Stimulated activated memory B cell treated with anti-CD40 and anti-IgM and Interleukin-4, amounts not matched to agents 10 μg/mL and 1 μg/mL and 100 μg/mL, for 72 hours (primary cell): Measurements from ENCODE around the gene HNF1B.
"Not testable (repeated sequence)": the region's sequence is repeated elsewhere in the genome, so short reads cannot be mapped to it uniquely, and the experiment has no call there.

ENCODE experiments used
- ATAC-seq: fragments of 150-1000 bp; cut with Tn5 transposase; 2 replicates; pipeline ENCODE4 v1.10.0; 2021
- H3K27ac Mint-ChIP-seq: one replicate; pipeline ENCODE4 v1.8.0; 2022; ENCODE audit warnings: mild to moderate bottlenecking, mixed read lengths
- H3K27me3 Mint-ChIP-seq: one replicate; pipeline ENCODE4 v1.8.0; 2022; ENCODE audit warnings: mixed read lengths
- H3K36me3 Mint-ChIP-seq: one replicate; pipeline ENCODE4 v1.8.0; 2022; ENCODE audit warnings: mixed read lengths
- H3K4me1 Mint-ChIP-seq: one replicate; pipeline ENCODE4 v1.8.0; 2022; ENCODE audit warnings: mixed read lengths
- H3K4me3 Mint-ChIP-seq: one replicate; pipeline ENCODE4 v1.8.0; 2022; ENCODE audit warnings: mild to moderate bottlenecking, moderate library complexity, mixed read lengths
- H3K9me3 Mint-ChIP-seq: one replicate; pipeline ENCODE4 v1.8.0; 2022; ENCODE audit warnings: mixed read lengths

HNF1B gene

GRCh38 chr17:37691807-37692206, 53.1 kb downstream of the HNF1B start:
- no peaks in the 10 kb centered on the region for H3K4me1 Mint-ChIP-seq
- H3K36me3 Mint-ChIP-seq: peaks cover 8% of the 10 kb centered on the region
- H3K27ac Mint-ChIP-seq: no peak overlapping the region
- peaks cover 4% of the 10 kb centered on the region for H3K9me3 Mint-ChIP-seq
- no peak for ATAC-seq
- peaks cover 4% of the 10 kb centered on the region for H3K27me3 Mint-ChIP-seq
- no peak overlapping the region for H3K4me3 Mint-ChIP-seq

GRCh38 chr17:37689317-37689716, 55.5 kb downstream of the HNF1B start:
- no peak overlapping the region for H3K27ac Mint-ChIP-seq
- no peak overlapping the region for H3K4me3 Mint-ChIP-seq
- peaks cover 5% of the 10 kb centered on the region for H3K36me3 Mint-ChIP-seq
- H3K9me3 Mint-ChIP-seq: peaks cover under 1% of the 10 kb centered on the region
- no peak for ATAC-seq
- peaks cover 9% of the 10 kb centered on the region for H3K27me3 Mint-ChIP-seq
- H3K4me1 Mint-ChIP-seq: no peaks in the 10 kb centered on the region

- ATAC-seq: no peak
- no peak overlapping the region for H3K4me3 Mint-ChIP-seq
Observed at GRCh38 chr17:37683454-37683984, 61.3 kb downstream of the HNF1B start.

GRCh38 chr17:37682007-37682406, 62.9 kb downstream of the HNF1B start:
- Mint-ChIP-seq H3K27ac (no peak overlapping the region), H3K36me3 (peaks cover 3% of the 10 kb centered on the region), H3K9me3 (peaks cover 9% of the 10 kb centered on the region), H3K4me3 (no peak overlapping the region), H3K27me3 (peaks cover 28% of the 10 kb centered on the region), H3K4me1 (no peaks in the 10 kb centered on the region)
- ATAC-seq: no peak

More at GRCh38 chr17:37683454-37683984, 61.3 kb downstream of the HNF1B start:
- H3K9me3 Mint-ChIP-seq: peaks cover 6% of the 10 kb centered on the region
- no peaks in the 10 kb centered on the region for H3K4me1 Mint-ChIP-seq
- H3K27me3 Mint-ChIP-seq: peaks cover 17% of the 10 kb centered on the region
- no peak overlapping the region for H3K27ac Mint-ChIP-seq
- H3K36me3 Mint-ChIP-seq: peaks cover 5% of the 10 kb centered on the region

GRCh38 chr17:37679995-37680394, 64.9 kb downstream of the HNF1B start:
- peaks cover 42% of the 10 kb centered on the region for H3K27me3 Mint-ChIP-seq
- not testable (repeated sequence) for H3K4me3 Mint-ChIP-seq, H3K27ac Mint-ChIP-seq, H3K4me1 Mint-ChIP-seq, H3K36me3 Mint-ChIP-seq, ATAC-seq, H3K9me3 Mint-ChIP-seq

- ATAC-seq: no peak
- H3K4me3 Mint-ChIP-seq: no peak overlapping the region
- no peaks in the 10 kb centered on the region for H3K4me1 Mint-ChIP-seq
- peaks cover 9% of the 10 kb centered on the region for H3K9me3 Mint-ChIP-seq
- peaks cover 43% of the 10 kb centered on the region for H3K27me3 Mint-ChIP-seq
- no peaks in the 10 kb centered on the region for H3K36me3 Mint-ChIP-seq
- H3K27ac Mint-ChIP-seq: no peak overlapping the region
Observed at GRCh38 chr17:37678036-37678435, 66.8 kb downstream of the HNF1B start.

GRCh38 chr17:37677021-37677420, 67.8 kb downstream of the HNF1B start:
- Mint-ChIP-seq H3K9me3 (peaks cover 7% of the 10 kb centered on the region), H3K4me3 (no peak overlapping the region), H3K27ac (no peak overlapping the region), H3K36me3 (no peaks in the 10 kb centered on the region), H3K4me1 (no peaks in the 10 kb centered on the region), H3K27me3 (peaks cover 43% of the 10 kb centered on the region)
- ATAC-seq: no peak

GRCh38 chr17:37676115-37676925, 68.5 kb downstream of the HNF1B start:
- Mint-ChIP-seq H3K27ac (no peak overlapping the region), H3K4me3 (no peak overlapping the region), H3K4me1 (no peaks in the 10 kb centered on the region), H3K9me3 (peaks cover 6% of the 10 kb centered on the region), H3K36me3 (no peaks in the 10 kb centered on the region), H3K27me3 (peaks cover 43% of the 10 kb centered on the region)
- ATAC-seq: no peak

GRCh38 chr17:37674511-37674910, 70.3 kb downstream of the HNF1B start:
- no peak for ATAC-seq
- no peaks in the 10 kb centered on the region for H3K4me1 Mint-ChIP-seq
- H3K27ac Mint-ChIP-seq: no peak overlapping the region
- peaks cover 43% of the 10 kb centered on the region for H3K27me3 Mint-ChIP-seq
- H3K4me3 Mint-ChIP-seq: no peak overlapping the region
- no peaks in the 10 kb centered on the region for H3K36me3 Mint-ChIP-seq
- H3K9me3 Mint-ChIP-seq: peaks cover 3% of the 10 kb centered on the region

- Mint-ChIP-seq H3K4me1 (no peaks in the 10 kb centered on the region), H3K4me3 (no peak overlapping the region), H3K9me3 (peaks cover under 1% of the 10 kb centered on the region), H3K27me3 (peaks cover 33% of the 10 kb centered on the region), H3K36me3 (no peaks in the 10 kb centered on the region), H3K27ac (no peak overlapping the region)
- ATAC-seq: no peak
Observed at GRCh38 chr17:37673386-37673785, 71.5 kb downstream of the HNF1B start.

- ATAC-seq: no peak
- Mint-ChIP-seq H3K4me3 (no peak overlapping the region), H3K4me1 (no peaks in the 10 kb centered on the region), H3K36me3 (no peaks in the 10 kb centered on the region), H3K9me3 (no peaks in the 10 kb centered on the region), H3K27ac (no peak overlapping the region), H3K27me3 (peaks cover 25% of the 10 kb centered on the region)
Observed at GRCh38 chr17:37672548-37673078, 72.2 kb downstream of the HNF1B start.

- no peak overlapping the region for H3K27ac Mint-ChIP-seq
- no peak overlapping the region for H3K4me3 Mint-ChIP-seq
- no peaks in the 10 kb centered on the region for H3K9me3 Mint-ChIP-seq
- no peaks in the 10 kb centered on the region for H3K4me1 Mint-ChIP-seq
- H3K36me3 Mint-ChIP-seq: no peaks in the 10 kb centered on the region
- H3K27me3 Mint-ChIP-seq: peaks cover 21% of the 10 kb centered on the region
- no peak for ATAC-seq
Observed at GRCh38 chr17:37671824-37672547, 72.9 kb downstream of the HNF1B start.

- Mint-ChIP-seq H3K4me1 (no peaks in the 10 kb centered on the region), H3K36me3 (no peaks in the 10 kb centered on the region), H3K27me3 (peaks cover 13% of the 10 kb centered on the region), H3K27ac (no peak overlapping the region), H3K4me3 (no peak overlapping the region), H3K9me3 (no peaks in the 10 kb centered on the region)
- ATAC-seq: no peak
Observed at GRCh38 chr17:37671028-37671823, 73.6 kb downstream of the HNF1B start.

GRCh38 chr17:37667039-37667438, 77.8 kb downstream of the HNF1B start:
- no peaks in the 10 kb centered on the region for H3K27me3 Mint-ChIP-seq
- no peaks in the 10 kb centered on the region for H3K36me3 Mint-ChIP-seq
- H3K4me1 Mint-ChIP-seq: no peaks in the 10 kb centered on the region
- no peaks in the 10 kb centered on the region for H3K9me3 Mint-ChIP-seq
- H3K4me3 Mint-ChIP-seq: no peak overlapping the region
- ATAC-seq: no peak
- no peak overlapping the region for H3K27ac Mint-ChIP-seq

- H3K27me3 Mint-ChIP-seq: no peaks in the 10 kb centered on the region
- no peaks in the 10 kb centered on the region for H3K4me1 Mint-ChIP-seq
- H3K9me3 Mint-ChIP-seq: no peaks in the 10 kb centered on the region
- no peak overlapping the region for H3K4me3 Mint-ChIP-seq
- no peak overlapping the region for H3K27ac Mint-ChIP-seq
- ATAC-seq: peak; percentile 34
- H3K36me3 Mint-ChIP-seq: no peaks in the 10 kb centered on the region
Observed at GRCh38 chr17:37664214-37664613, 80.6 kb downstream of the HNF1B start.
